ENCODE data around the gene NKAIN1. TPM values are rescaled to one million over a fixed set of nuclear protein-coding genes. Genes with fewer than 3 reads are reported as not detected.

The NKAIN1 gene
- total and polyA plus RNA-seq, 10 donors = 0.08 TPM; not detected in 9

DNA sequence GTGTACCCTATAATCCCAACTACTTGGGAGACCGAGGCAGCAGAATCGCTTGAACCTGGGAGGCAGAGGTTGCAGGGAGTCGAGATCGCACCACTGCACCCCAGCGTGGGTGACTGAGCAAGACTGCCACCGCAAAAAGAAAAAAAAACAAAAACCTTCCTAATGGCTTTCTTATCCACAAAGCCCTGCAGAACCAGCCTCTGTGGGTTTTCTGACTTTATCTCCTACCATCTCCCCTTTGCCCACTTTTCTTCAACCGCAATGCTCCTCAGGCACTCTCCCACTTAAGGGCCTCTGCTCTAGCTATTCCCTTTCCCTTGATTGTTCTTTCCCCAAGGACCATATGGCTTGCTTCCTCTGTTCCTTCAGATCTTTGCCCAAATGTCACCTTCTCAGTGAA is 106.3 kb downstream of the NKAIN1 start:
- intact Hi-C loops (cut with DNase I; ENCODE audit: low total_unique reads) = no loop called here
- no peak overlapping the region for H3K27ac ChIP-seq
- H3K36me3 ChIP-seq = no peaks in the 10 kb centered on the region
- no peaks in the 10 kb centered on the region for H3K4me1 ChIP-seq
- DNase-seq = no peak
- TF ChIP-seq POLR2AphosphoS5 (IDR thresholded peaks at IDR 0.05) (no peak), POLR2A (IDR thresholded peaks at IDR 0.05) (no peak)
- TF ChIP-seq, protein P1, sequence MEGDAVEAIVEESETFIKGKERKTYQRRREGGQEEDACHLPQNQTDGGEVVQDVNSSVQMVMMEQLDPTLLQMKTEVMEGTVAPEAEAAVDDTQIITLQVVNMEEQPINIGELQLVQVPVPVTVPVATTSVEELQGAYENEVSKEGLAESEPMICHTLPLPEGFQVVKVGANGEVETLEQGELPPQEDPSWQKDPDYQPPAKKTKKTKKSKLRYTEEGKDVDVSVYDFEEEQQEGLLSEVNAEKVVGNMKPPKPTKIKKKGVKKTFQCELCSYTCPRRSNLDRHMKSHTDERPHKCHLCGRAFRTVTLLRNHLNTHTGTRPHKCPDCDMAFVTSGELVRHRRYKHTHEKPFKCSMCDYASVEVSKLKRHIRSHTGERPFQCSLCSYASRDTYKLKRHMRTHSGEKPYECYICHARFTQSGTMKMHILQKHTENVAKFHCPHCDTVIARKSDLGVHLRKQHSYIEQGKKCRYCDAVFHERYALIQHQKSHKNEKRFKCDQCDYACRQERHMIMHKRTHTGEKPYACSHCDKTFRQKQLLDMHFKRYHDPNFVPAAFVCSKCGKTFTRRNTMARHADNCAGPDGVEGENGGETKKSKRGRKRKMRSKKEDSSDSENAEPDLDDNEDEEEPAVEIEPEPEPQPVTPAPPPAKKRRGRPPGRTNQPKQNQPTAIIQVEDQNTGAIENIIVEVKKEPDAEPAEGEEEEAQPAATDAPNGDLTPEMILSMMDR (IDR thresholded peaks at IDR 0.05 in 8 of 11, conservative IDR thresholded peaks at IDR 0.05 in 3 of 11) = no peak
- no peaks in the 10 kb centered on the region for H3K27me3 ChIP-seq (replicated peaks in 1 of 7)
- H3K9me3 ChIP-seq = peaks cover 0 to 8% (median 0%) of the 10 kb centered on the region in 8 donors
- WGBS, 5 donors = 67 to 79% (median 74%) methylated on average over 7 of the region's 7 CpGs
- no peak overlapping the region for H3K4me3 ChIP-seq

Other genes starting within 250 kb of the NKAIN1 start
- gene PUM1, start 174.2 kb downstream of the NKAIN1 start, total RNA-seq = 100 to 1,000 TPM in 4 of 7 donors, 10 to 100 TPM in 3; 78.7 to 122 (median 112) TPM
- 10 to 100 TPM; 14.9 to 22.3 (median 16.7) TPM for gene PUM1, start 174.2 kb downstream of the NKAIN1 start, polyA plus RNA-seq
- 10 to 100 TPM; 38.8 to 53.0 (median 44.8) TPM for gene SNRNP40, start 56.9 kb upstream of the NKAIN1 start, total RNA-seq
- gene SNRNP40, start 56.9 kb upstream of the NKAIN1 start, polyA plus RNA-seq = 10 to 100 TPM; 21.4 to 37.5 (median 29.6) TPM
- gene ZCCHC17, start 57.1 kb upstream of the NKAIN1 start, total RNA-seq = 10 to 100 TPM; 16.1 to 23.7 (median 18.2) TPM
- gene ZCCHC17, start 57.1 kb upstream of the NKAIN1 start, polyA plus RNA-seq = 10 to 100 TPM; 24.1 to 31.7 (median 29.8) TPM
- 10 to 100 TPM in 6 of 7 donors, 1 to 10 TPM in 1; 4.1 to 57.1 (median 24.7) TPM for gene FABP3, start 133.2 kb upstream of the NKAIN1 start, total RNA-seq
- 10 to 100 TPM; 14.2 to 50.0 (median 22.2) TPM for gene FABP3, start 133.2 kb upstream of the NKAIN1 start, polyA plus RNA-seq
- gene SERINC2, start 173.3 kb upstream of the NKAIN1 start, total RNA-seq = 1 to 10 TPM; 1.4 to 8.7 (median 2.8) TPM
- 1 to 10 TPM; 1.3 to 4.1 (median 2.4) TPM for gene SERINC2, start 173.3 kb upstream of the NKAIN1 start, polyA plus RNA-seq